Measurements from ENCODE around the gene SHOC2.

DNA sequence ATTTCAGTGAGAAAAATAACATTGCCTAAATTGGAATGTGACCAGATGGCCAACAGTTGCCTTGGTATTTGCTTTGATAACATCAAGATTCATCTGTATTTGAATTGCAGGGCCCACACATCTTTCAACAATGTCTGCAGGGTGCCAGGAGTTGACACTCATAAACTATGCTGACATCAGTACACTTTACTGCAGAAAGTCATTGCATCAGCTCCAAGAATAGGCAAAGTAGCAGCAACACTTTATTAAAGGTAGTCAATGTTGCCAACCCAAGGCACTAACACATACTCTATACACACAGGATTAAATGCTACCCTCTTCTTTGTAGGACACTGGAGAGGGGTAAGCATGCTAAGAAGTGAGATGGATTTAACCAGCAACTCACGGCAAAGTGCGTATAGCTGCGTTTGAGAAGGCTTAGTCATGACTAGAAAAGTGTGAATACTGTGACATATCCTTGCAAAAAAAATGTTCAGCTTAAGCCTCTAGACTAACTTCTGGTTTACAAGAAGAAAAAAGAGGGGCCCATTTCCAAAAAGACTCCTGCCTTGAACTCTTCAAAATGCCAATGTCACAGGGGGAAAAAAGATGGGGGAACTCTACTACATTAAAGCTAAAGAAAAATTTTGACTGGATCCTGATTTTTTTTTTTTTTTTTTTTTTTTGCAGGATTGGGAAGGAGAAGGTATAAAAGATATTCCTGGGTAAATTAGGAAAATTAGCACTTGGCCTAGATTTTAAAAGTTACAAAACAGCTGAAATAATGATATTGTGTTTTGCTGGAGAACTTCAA is 2.7 kb upstream of the SHOC2 start:
- no peak for TF ChIP-seq POLR2A (IDR thresholded peaks at IDR 0.05)
- TF ChIP-seq, protein P1, sequence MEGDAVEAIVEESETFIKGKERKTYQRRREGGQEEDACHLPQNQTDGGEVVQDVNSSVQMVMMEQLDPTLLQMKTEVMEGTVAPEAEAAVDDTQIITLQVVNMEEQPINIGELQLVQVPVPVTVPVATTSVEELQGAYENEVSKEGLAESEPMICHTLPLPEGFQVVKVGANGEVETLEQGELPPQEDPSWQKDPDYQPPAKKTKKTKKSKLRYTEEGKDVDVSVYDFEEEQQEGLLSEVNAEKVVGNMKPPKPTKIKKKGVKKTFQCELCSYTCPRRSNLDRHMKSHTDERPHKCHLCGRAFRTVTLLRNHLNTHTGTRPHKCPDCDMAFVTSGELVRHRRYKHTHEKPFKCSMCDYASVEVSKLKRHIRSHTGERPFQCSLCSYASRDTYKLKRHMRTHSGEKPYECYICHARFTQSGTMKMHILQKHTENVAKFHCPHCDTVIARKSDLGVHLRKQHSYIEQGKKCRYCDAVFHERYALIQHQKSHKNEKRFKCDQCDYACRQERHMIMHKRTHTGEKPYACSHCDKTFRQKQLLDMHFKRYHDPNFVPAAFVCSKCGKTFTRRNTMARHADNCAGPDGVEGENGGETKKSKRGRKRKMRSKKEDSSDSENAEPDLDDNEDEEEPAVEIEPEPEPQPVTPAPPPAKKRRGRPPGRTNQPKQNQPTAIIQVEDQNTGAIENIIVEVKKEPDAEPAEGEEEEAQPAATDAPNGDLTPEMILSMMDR (IDR thresholded peaks at IDR 0.05): no peak
